ENCODE results near the gene ARHGAP26. TPM values are rescaled to one million over a fixed set of nuclear protein-coding genes. Genes with fewer than 3 reads are reported as not detected.
"Not testable (repeated sequence)": the region's sequence is repeated elsewhere in the genome, so short reads cannot be mapped to it uniquely, and the experiment has no call there.

ARHGAP26 gene
- polyA plus RNA-seq, 3 donors, result 9.5 to 14.5 (median 14.4) TPM

DNA sequence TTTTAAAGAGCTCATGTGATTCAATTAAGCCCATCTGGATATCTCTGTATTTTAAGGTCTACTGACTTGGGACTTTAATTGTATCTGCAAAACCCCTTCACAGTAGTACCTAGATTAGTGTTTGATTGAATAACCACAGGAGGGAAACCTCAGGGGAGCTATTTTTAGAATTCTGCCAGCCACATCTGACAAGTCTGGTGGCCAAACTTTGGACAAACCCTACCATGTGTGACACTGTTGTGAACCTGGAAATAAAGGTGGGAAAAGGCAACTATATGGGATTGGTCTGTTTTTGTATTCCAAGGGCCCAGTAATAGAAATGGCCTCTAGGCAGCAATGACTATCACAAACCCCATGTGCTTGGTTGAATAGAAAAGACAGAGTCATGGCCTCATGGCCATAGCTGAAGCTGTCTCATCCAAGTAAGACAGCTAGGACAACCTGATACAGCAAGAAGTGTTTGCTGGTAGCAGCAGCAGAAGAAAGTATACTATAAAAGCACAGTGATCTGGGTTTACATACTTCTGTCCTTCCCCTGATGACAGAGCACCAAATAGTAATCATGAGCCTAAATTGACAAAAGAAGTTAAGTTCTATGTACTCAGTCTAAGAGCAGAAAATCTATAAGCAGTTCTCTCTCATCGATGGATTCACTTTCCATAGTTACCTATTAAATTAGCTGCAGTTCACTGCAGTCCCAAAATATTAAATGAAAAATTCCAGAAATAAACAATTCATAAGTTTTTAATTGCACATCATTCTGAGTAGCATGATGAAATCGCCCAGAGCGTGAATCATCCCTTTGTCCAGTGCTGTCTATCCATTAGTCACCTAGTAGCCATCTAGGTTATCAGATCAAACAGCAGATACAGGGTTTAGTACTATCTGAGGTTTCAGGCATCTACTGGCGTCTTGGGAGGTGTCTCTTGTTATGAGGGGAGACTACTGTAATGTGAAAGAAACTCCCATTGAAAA, 189.8 kb downstream of the ARHGAP26 start:
- DNase-seq, result no peak

- DNase-seq, result no peak
Measured at GRCh38 chr5:142961440-142962173, 191.4 kb downstream of the ARHGAP26 start.

DNA sequence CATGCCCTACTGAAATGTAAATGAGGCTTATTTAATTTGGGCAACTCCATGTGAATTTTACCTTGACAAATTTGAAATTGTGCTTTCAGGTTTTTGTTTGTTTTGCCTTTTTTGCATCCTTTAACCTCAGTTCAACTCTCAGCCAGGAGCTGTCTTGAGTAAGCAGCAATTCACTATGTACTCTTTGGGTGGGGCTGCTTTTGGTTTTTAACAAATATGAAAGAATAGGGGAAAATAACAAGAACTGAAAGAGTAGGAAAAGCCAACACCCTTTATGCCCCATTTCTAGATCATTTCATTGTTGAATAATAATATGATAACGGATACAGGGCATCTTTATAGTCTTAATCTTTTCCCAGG, 192.0 kb downstream of the ARHGAP26 start:
- no peak for DNase-seq

DNA sequence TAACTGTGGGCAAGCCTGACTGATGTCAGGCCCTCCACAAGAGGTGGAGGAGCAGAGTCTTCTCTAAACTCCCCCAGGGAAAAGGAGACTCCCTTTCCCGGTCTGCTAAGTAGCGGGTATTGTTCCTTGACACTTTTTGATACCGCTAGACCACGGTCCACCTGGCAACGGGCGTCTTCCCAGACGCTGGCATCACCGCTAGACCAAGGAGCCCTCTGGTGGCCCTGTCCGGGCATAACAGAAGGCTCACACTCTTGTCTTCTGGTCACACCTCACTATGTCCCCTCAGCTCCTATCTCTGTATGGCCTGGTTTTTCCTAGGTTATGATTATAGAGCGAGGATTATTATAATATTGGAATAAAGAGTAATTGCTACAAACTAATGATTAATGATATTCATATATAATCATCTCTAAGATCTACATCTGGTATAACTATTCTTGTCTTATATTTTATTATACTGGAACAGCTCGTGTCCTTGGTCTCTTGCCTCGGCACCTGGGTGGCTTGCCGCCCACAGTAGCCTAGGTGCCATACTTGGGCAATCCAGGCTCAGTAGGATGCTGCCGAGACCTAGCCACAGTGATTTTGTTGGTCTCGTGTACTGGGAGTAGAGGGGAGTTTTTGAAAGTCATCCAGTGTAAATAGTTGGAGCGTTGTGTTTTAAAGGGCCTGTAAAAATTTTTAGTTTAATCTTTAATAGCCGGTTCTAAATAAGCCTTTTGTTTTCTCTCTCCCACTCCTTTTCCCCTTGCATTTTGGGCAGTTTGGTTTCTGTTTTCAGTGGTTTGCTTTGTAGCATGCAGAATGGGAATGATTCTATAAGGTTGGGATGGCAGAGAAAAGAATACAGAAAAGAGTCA, 195.3 kb downstream of the ARHGAP26 start:
- DNase-seq, result not testable (repeated sequence)

- no peak for DNase-seq
Measured at GRCh38 chr5:142966121-142966420, 195.9 kb downstream of the ARHGAP26 start.

DNA sequence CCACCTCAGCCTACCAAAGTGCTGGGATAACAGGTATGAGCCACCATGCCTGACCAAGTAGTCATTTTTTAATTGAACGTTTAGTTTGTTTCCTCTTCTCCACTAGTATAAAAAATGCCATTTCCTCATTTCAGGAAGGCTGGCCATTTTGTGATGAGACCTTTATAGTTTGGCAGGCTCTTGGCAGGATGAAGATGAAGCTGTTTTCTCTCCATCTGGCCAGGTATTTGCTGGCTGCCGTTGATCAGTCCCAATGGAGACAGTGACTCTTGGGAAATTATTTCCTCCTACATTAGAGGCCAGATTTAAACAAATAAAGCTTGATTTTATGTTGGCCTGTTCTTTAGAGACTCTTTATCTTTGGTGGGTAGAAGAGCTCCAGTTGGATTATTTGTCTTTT, 199.0 kb downstream of the ARHGAP26 start:
- DNase-seq, result no peak

- DNase-seq, result no peak
Measured at GRCh38 chr5:142969624-142970439, 199.7 kb downstream of the ARHGAP26 start.

GRCh38 chr5:142970440-142971030, 200.4 kb downstream of the ARHGAP26 start:
- DNase-seq, result no peak

DNA sequence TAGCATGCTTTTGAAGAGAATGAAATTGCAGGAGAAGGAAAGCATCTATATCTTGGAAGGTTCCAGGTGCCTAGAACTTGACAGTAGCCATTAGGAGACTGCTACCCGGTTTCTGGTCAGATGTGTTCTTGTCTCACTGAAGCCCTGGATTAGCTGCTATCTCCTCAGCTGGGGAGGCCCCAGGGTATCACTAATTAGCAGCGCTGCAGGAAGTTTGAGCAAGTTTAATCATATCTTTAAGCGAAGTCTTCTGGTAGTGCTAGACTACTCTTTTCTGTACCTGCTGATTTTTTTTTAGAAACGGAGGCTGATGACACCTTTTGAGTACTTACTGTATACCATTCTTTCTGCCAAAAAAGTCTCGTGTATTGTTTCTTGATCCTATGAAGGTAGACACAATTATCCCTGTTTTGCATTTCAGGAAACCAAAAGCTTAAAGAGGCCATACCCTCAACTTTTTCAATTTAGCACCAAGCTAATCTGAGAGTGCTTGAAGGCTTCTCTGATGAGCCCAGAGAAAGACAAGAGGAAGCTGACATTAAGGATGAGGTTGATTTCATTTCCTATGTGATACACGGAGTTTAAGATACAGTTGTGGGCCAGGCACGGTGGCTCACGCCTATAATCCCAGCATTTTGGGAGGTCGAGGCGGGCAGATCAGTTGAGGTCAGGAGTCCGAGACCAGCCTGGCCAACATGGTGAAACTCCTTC, 201.3 kb downstream of the ARHGAP26 start:
- no peak for DNase-seq

DNA sequence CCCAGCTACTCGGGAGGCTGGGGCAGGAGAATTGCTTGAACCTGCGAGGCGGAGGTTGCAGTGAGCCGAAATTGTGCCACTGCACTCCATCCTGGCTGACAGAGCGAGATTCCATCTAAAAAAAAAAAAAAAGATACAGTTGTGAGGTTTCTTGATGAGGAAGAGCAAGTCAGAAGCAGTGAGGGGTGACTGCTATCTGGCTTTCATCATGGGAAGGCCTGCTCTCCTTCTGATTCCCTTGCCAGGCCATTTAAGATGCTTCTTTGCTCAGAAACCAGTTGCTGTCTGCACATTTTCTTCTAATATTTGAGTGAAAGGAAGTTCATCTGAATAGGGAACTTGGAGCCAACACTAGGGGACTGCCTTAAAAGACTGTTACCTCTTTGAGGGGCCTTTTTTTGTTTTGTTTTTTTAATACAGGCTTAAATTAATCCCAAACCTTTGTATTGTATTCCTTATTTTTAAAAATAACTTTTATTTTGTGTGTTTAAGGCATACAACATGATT, 201.9 kb downstream of the ARHGAP26 start:
- DNase-seq, result no peak

DNA sequence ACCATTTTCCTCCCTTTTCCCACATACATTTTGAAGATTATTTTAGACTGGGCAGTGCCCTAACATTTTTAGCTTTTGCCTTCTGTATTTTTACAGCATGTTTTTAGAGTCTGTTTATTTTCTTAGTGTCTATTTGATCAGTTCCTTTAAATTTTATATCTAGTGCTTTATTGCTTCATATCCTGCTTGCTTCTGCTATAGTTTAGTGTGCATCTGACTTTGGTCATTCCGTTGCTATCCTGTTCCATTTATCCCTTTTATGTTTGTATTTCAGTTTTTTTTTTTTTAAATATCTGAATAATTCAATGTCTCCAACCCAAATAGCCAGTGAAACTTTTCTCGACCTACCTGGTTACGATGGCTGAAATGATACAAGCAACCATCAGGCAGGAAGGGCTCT, 203.8 kb downstream of the ARHGAP26 start:
- DNase-seq, result no peak

DNA sequence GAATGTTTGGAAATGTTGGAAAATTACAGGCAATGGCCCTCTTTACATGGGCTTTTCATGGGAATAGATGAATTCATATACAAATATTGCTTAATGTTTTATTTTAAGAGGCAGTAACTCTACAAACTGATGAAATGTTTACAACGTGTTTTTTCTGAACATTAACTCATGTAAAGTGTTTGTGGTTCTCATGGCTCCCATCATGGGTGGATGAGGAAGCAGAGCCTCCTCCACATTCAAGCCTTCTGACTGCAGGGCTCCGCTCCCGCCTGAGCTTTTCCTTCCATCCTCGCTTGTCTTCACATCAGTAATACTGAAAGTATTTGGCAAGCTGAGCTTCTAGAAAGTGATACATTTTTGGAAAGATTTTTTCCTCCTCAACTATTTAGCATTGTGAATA, 204.2 kb downstream of the ARHGAP26 start:
- DNase-seq, result no peak

GRCh38 chr5:142976861-142977260, 206.7 kb downstream of the ARHGAP26 start:
- no peak for DNase-seq

GRCh38 chr5:142977363-142978051, 207.3 kb downstream of the ARHGAP26 start:
- no peak for DNase-seq

DNA sequence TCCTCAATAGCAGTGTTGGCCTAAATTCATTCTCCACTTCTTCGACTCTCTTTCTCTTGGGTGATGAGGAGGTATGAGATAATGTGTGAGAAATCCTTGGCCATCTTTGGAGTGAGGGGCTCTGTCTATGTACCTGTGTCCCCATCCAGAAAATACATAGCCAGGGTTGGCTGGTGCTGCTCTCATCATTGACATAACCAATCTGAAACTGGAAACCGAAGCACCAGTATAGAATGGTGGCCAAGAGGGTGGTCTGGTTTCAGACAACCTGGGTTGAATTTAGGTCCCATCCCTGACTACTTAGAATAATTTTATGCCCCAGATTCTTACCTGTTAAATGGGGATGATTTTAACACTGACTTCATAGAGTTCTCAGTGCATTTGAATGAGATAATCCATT, 208.1 kb downstream of the ARHGAP26 start:
- no peak for DNase-seq

- DNase-seq, result no peak
Measured at GRCh38 chr5:142978726-142979125, 208.5 kb downstream of the ARHGAP26 start.

DNA sequence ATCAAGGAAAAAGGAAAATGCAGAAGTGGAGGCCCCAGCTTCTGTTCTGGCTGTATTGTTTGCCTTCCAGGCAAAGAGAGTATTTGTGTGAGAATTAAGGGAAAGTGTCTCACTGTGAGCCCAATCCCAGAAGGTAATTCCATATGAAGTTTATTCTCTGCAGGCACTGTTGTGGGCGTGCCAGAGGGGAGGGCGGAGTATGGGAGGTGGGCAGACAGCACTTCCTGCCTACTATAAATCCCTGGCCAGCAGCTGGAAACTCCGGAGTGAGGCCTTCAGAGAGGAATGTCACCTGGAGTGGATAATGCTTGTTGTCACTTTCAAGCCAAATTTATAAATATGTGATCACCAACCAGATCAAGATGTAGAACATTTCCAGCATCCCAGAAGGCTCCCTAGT, 209.5 kb downstream of the ARHGAP26 start:
- no peak for DNase-seq

GRCh38 chr5:142981475-142981874, 211.3 kb downstream of the ARHGAP26 start:
- DNase-seq, result no peak

All from renal pelvis (tissue), 4 donors.